WTC11 (cell line): Measurements from ENCODE around the gene ZNF853. TPM values are rescaled to one million over a fixed set of nuclear protein-coding genes. Genes with fewer than 3 reads are reported as not detected.

Source experiments
- ATAC-seq: fragments of 200-7000 bp; cut with Tn5 transposase; 2 replicates; pipeline ENCODE4 v1.10.0; 2021; ENCODE audit warnings: mild to moderate bottlenecking, moderate library complexity
- CTCF ChIA-PET: fragments of 300-600 bp; sonication (Branson Sonifier 250); formaldehyde crosslinking; loops from one replicate; lab custom pipeline; 2021; ENCODE audit warnings: antibody characterized with exemption; lab: Charles Lee
- POLR2A ChIA-PET: fragments of 350-600 bp; sonication (Branson Sonifier 250); formaldehyde crosslinking; loops from one replicate; lab custom pipeline; 2021; ENCODE audit warnings: antibody characterized with exemption; lab: Charles Lee
- DNase-seq: peaks from one replicate; pipeline ENCODE4 v3.0.0; 2021; ENCODE audit warnings: low spot score
- H3K27ac Mint-ChIP-seq: 2 replicates; pipeline ENCODE4 v1.8.0; 2021; ENCODE audit warnings: mixed read lengths
- H3K27me3 Mint-ChIP-seq: 2 replicates; pipeline ENCODE4 v1.8.0; 2021; ENCODE audit warnings: low read depth, mild to moderate bottlenecking, moderate library complexity, mixed read lengths
- H3K36me3 Mint-ChIP-seq: 2 replicates; pipeline ENCODE4 v1.8.0; 2021; ENCODE audit warnings: mixed read lengths
- H3K4me1 Mint-ChIP-seq: 2 replicates; pipeline ENCODE4 v1.8.0; 2022; ENCODE audit warnings: mixed read lengths
- H3K4me3 Mint-ChIP-seq: 2 replicates; pipeline ENCODE4 v1.8.0; 2021; ENCODE audit warnings: mild to moderate bottlenecking, moderate library complexity, mixed read lengths
- H3K9me3 Mint-ChIP-seq: 2 replicates; pipeline ENCODE4 v1.8.0; 2021; ENCODE audit warnings: mixed read lengths
- CREM ChIP-seq: sonication (generic); formaldehyde crosslinking; IDR thresholded peaks from 2 replicates; pipeline ENCODE4 v1.8.1; 2022; ENCODE audit warnings: mild to moderate bottlenecking, missing genetic modification reagents, moderate library complexity
- EMX1 ChIP-seq: fragments of 250-450 bp; sonication (Bioruptor Pico); IDR thresholded peaks from 2 replicates; pipeline ENCODE4 v1.8.0; 2021; ENCODE audit warnings: mild to moderate bottlenecking
- FOXP4 ChIP-seq: sonication (generic); formaldehyde crosslinking; IDR thresholded peaks from 2 replicates; pipeline ENCODE4 v1.8.0; 2022; ENCODE audit warnings: mild to moderate bottlenecking, missing genetic modification reagents
- GABPB1 ChIP-seq: sonication (generic); formaldehyde crosslinking; IDR thresholded peaks from 2 replicates; pipeline ENCODE4 v1.8.1; 2023; ENCODE audit warnings: mild to moderate bottlenecking, missing genetic modification reagents
- HMGA2 ChIP-seq: fragments of 250-450 bp; sonication (Bioruptor Pico); IDR thresholded peaks from 2 replicates; pipeline ENCODE4 v1.4.0; 2021; ENCODE audit warnings: mild to moderate bottlenecking, moderate library complexity
- HMGXB4 ChIP-seq: sonication (generic); formaldehyde crosslinking; IDR thresholded peaks from 2 replicates; pipeline ENCODE4 v1.8.1; 2023; ENCODE audit warnings: mild to moderate bottlenecking, moderate library complexity, missing genetic modification reagents
- IRF1 ChIP-seq: sonication (generic); formaldehyde crosslinking; IDR thresholded peaks from 2 replicates; pipeline ENCODE4 v1.8.0; 2023; ENCODE audit warnings: missing genetic modification reagents
- NR2C2 ChIP-seq: sonication (generic); formaldehyde crosslinking; IDR thresholded peaks from 2 replicates; pipeline ENCODE4 v1.8.0; 2022; ENCODE audit warnings: mild to moderate bottlenecking, missing genetic modification reagents
- TP53 ChIP-seq: sonication (generic); formaldehyde crosslinking; IDR thresholded peaks from 2 replicates; pipeline ENCODE4 v1.8.1; 2023; ENCODE audit warnings: mild to moderate bottlenecking, missing genetic modification reagents
- ZBTB21 ChIP-seq: sonication (generic); formaldehyde crosslinking; IDR thresholded peaks from 2 replicates; pipeline ENCODE4 v1.8.1; 2023; ENCODE audit warnings: mild to moderate bottlenecking, missing genetic modification reagents, borderline replicate concordance
- ZNF121 ChIP-seq: sonication (generic); formaldehyde crosslinking; IDR thresholded peaks from 2 replicates; pipeline ENCODE4 v1.8.0; 2023; ENCODE audit warnings: missing genetic modification reagents
- ZNF512 ChIP-seq: sonication (generic); formaldehyde crosslinking; IDR thresholded peaks from 2 replicates; pipeline ENCODE4 v1.8.1; 2022; ENCODE audit warnings: missing genetic modification reagents, borderline replicate concordance
- ZNF671 ChIP-seq: fragments of 250-450 bp; sonication (Bioruptor Pico); IDR thresholded peaks from 2 replicates; pipeline ENCODE4 v1.8.0; 2021; ENCODE audit warnings: mild to moderate bottlenecking
- total RNA-seq: library from RNA; stranded (reverse); gene quantifications from 3 replicates; pipeline ENCODE4 v1.2.3, GENCODE V29; 2021

Gene ZNF853
- total RNA-seq, 1 experiment from 2014 or later = 7.7 TPM

- no peak for ATAC-seq
- ChIA-PET POLR2A (no interaction called here), CTCF (interaction anchor here (1.8 kb wide), 1 partner anchor 18 kb away, joined by 5 read pairs; the partner anchor contains the start of gene INTS15)
- H3K27me3 Mint-ChIP-seq = no peaks in the 10 kb centered on the region
- no peaks in the 10 kb centered on the region for H3K9me3 Mint-ChIP-seq
- H3K4me3 Mint-ChIP-seq = no peak overlapping the region
- no peak for DNase-seq
- peaks cover 7% of the 10 kb centered on the region for H3K36me3 Mint-ChIP-seq
- TF ChIP-seq IRF1 (CRISPR knock-in tag) (no peak), HMGXB4 (CRISPR knock-in tag) (no peak), ZNF512 (CRISPR knock-in tag) (no peak), GABPB1 (CRISPR knock-in tag) (no peak), TP53 (no peak), ZBTB21 (no peak), EMX1 (CRISPR knock-in tag) (no peak)
- TF ChIP-seq, all 79 proteins: peak for 0
- H3K27ac Mint-ChIP-seq = no peak overlapping the region
- no peaks in the 10 kb centered on the region for H3K4me1 Mint-ChIP-seq
Observed at GRCh38 chr7:6608081-6608480, 7.3 kb upstream of the ZNF853 start.

GRCh38 chr7:6608794-6609193, 6.6 kb upstream of the ZNF853 start:
- ChIA-PET POLR2A (interaction anchor here (0.8 kb wide), 1 partner anchor 32 kb away, joined by 3 read pairs; the partner anchor contains the start of gene ZDHHC4), CTCF (interaction anchor here (1.8 kb wide), 1 partner anchor 19 kb away, joined by 5 read pairs; the partner anchor contains the start of gene INTS15)
- H3K4me1 Mint-ChIP-seq = peaks cover 2% of the 10 kb centered on the region; the same call in 1 of the 2 replicates
- no peaks in the 10 kb centered on the region; the same call in 1 of the 2 replicates for H3K27me3 Mint-ChIP-seq
- no peaks in the 10 kb centered on the region for H3K9me3 Mint-ChIP-seq
- H3K36me3 Mint-ChIP-seq = peaks cover 7% of the 10 kb centered on the region
- no peak for DNase-seq
- no peak for ATAC-seq
- H3K27ac Mint-ChIP-seq = no peak overlapping the region
- H3K4me3 Mint-ChIP-seq = no peak overlapping the region
- TF ChIP-seq ZNF121 (peak; percentile 70; the same call in 1 of the 2 replicates), CREM (no peak)

GRCh38 chr7:6612819-6613218, 2.6 kb upstream of the ZNF853 start:
- ChIA-PET POLR2A (no interaction called here), CTCF (interaction anchor here (0.6 to 2.1 kb wide), 2 partner anchors 23 to 76 kb away, joined by 3 to 5 read pairs; partner anchors contain the start of gene INTS15)
- Mint-ChIP-seq H3K9me3 (no peaks in the 10 kb centered on the region), H3K27ac (peak overlapping the region; percentile 41; the same call in 1 of the 2 replicates), H3K27me3 (peaks cover 5% of the 10 kb centered on the region; the same call in 1 of the 2 replicates), H3K4me3 (no peak overlapping the region), H3K36me3 (no peaks in the 10 kb centered on the region), H3K4me1 (peaks cover 12% of the 10 kb centered on the region)
- DNase-seq (no peak), ATAC-seq (no peak)
- TF ChIP-seq FOXP4 (CRISPR knock-in tag) = no peak
- no peak for TF ChIP-seq NR2C2 (CRISPR knock-in tag)
- TF ChIP-seq ZNF512 (CRISPR knock-in tag) = no peak
- TF ChIP-seq HMGA2 (CRISPR knock-in tag) = no peak
- TF ChIP-seq ZNF671 (CRISPR knock-in tag) = no peak
